HL-60 (cell line): Measurements from ENCODE around the gene TMEM156.

ENCODE experiments used
- CTCF ChIP-seq: IDR thresholded peaks from one replicate; pipeline ENCODE4 v1.5.1; 2011; ENCODE audit warnings: low read length, control low read depth, inconsistent platforms; ENCODE audit not compliant: insufficient read depth
- GABPA ChIP-seq: IDR thresholded peaks from 2 replicates; pipeline ENCODE4 v1.6.1; 2012; ENCODE audit warnings: low read depth
- POLR2AphosphoS5 ChIP-seq: IDR thresholded peaks from 2 replicates; pipeline ENCODE4 v1.6.1; 2012; ENCODE audit warnings: low read depth
- SPI1 ChIP-seq: IDR thresholded peaks from 2 replicates; pipeline ENCODE4 v1.6.1; 2012; ENCODE audit warnings: low read depth, mild to moderate bottlenecking, borderline replicate concordance

GRCh38 chr4:39048311-39048710 is 16.1 kb upstream of the TMEM156 start:
- TF ChIP-seq CTCF (no peak), GABPA (no peak), POLR2AphosphoS5 (no peak), SPI1 (no peak)
